OCI-LY7 (cell line): ENCODE data around the gene ARL3. TPM values are rescaled to one million over a fixed set of nuclear protein-coding genes. Genes with fewer than 3 reads are reported as not detected.

ENCODE experiments used
- BruUV-seq: library from RNA; stranded (reverse); fragments of 400-500 nt; replicated peaks from 2 replicates; lab custom pipeline; 2021; lab: Mats Ljungman, UMichigan
- CTCF ChIA-PET: fragments of 300-600 bp; sonication (Branson Sonifier 250); formaldehyde crosslinking; loops from one replicate; lab custom pipeline; 2022; ENCODE audit warnings: antibody characterized with exemption; ENCODE audit not compliant: unreplicated experiment; lab: Charles Lee
- POLR2A ChIA-PET: fragments of 300-600 bp; sonication (Branson Sonifier 250); formaldehyde crosslinking; loops from one replicate; lab custom pipeline; 2022; ENCODE audit warnings: antibody characterized with exemption; lab: Charles Lee
- DNase-seq: peaks from one replicate; pipeline ENCODE4 v3.0.0-alpha.2; 2015; ENCODE audit warnings: low spot score
- H2AFZ ChIP-seq: fragments of 200-600 bp; sonication (generic), shearing (Covaris generic); 2 replicates; pipeline ENCODE4 v1.6.1; 2014; ENCODE audit warnings: mild to moderate bottlenecking, antibody characterized with exemption, low read length, moderate library complexity
- H3K27ac ChIP-seq: fragments of 200-600 bp; sonication (generic); 2 replicates; pipeline ENCODE4 v1.5.1; 2014; ENCODE audit warnings: mixed run types, low read depth, mild to moderate bottlenecking, moderate library complexity, low read length, inconsistent platforms; ENCODE audit not compliant: poor library complexity, severe bottlenecking
- H3K36me3 ChIP-seq: fragments of 200-600 bp; sonication (generic); 2 replicates; pipeline ENCODE4 v1.6.1; 2014; ENCODE audit warnings: mild to moderate bottlenecking, antibody characterized with exemption, low read length, moderate library complexity, mixed read lengths; ENCODE audit not compliant: insufficient read depth
- H3K4me1 ChIP-seq: fragments of 200-600 bp; sonication (generic); 2 replicates; pipeline ENCODE4 v1.5.1; 2014; ENCODE audit warnings: mild to moderate bottlenecking, low read length; ENCODE audit not compliant: insufficient read depth, poor library complexity, severe bottlenecking
- H3K4me2 ChIP-seq: fragments of 200-600 bp; sonication (generic); 2 replicates; pipeline ENCODE4 v1.6.1; 2014; ENCODE audit warnings: mild to moderate bottlenecking, low read length
- H3K4me3 ChIP-seq: fragments of 200-600 bp; sonication (generic); 2 replicates; pipeline ENCODE4 v1.5.1; 2014; ENCODE audit warnings: mild to moderate bottlenecking, low read depth, low read length; ENCODE audit not compliant: poor library complexity, severe bottlenecking
- H3K79me2 ChIP-seq: fragments of 200-600 bp; sonication (generic); 2 replicates; pipeline ENCODE4 v1.6.1; 2016; ENCODE audit warnings: low read depth, mild to moderate bottlenecking, low read length, moderate library complexity, mixed read lengths; ENCODE audit not compliant: insufficient read depth
- H3K9me2 ChIP-seq: fragments of 200-600 bp; sonication (generic); 2 replicates; pipeline ENCODE4 v1.6.1; 2016; ENCODE audit warnings: mild to moderate bottlenecking, low read length, mixed read lengths; ENCODE audit not compliant: insufficient read depth
- H3K9me3 ChIP-seq: fragments of 200-600 bp; sonication (generic); 2 replicates; pipeline ENCODE4 v1.6.1; 2014; ENCODE audit warnings: mild to moderate bottlenecking, mixed run types, low read length, mixed read lengths
- H4K20me1 ChIP-seq: fragments of 200-600 bp; sonication (generic); 2 replicates; pipeline ENCODE4 v1.6.1; 2014; ENCODE audit warnings: mild to moderate bottlenecking, antibody characterized with exemption, low read length, moderate library complexity, mixed read lengths; ENCODE audit not compliant: insufficient read depth
- CTCF ChIP-seq: fragments of 200-600 bp; sonication (generic); conservative IDR thresholded peaks from 2 replicates; pipeline ENCODE4 v1.5.1; 2014; ENCODE audit warnings: mild to moderate bottlenecking, antibody characterized with exemption, low read length, moderate library complexity, mixed read lengths
- EZH2phosphoT487 ChIP-seq: fragments of 200-600 bp; sonication (generic); IDR thresholded peaks from 2 replicates; pipeline ENCODE4 v1.6.1; 2018; ENCODE audit warnings: low read depth, borderline replicate concordance, mild to moderate bottlenecking, mixed run types, antibody characterized with exemption, low read length, moderate library complexity, mixed read lengths
- intact Hi-C: fragments of 100-400 bp; cut with micrococcal nuclease; formaldehyde crosslinking; loops from one replicate; pipeline ENCODE4 v1.10.0; 2022; ENCODE audit not compliant: unreplicated experiment
- total RNA-seq, 2 experiments: library from RNA; depleted of rRNA in 1 of 2; stranded (reverse); fragments of >200 nt in 1 of 2; shearing (Covaris generic) in 1 of 2; gene quantifications; 2 replicates each; pipeline ENCODE4 v1.2.3, GENCODE V29; 2014 to 2022

Gene ARL3
- total RNA-seq, 2 experiments from 2014 or later: 7.3 to 11.7 TPM

- Histone ChIP-seq H3K4me3 (peak overlapping the region; percentile 96), H3K9me2 (no peaks in the 10 kb centered on the region), H3K79me2 (peaks cover 27% of the 10 kb centered on the region), H3K4me2 (peak overlapping the region; percentile 91), H4K20me1 (no peaks in the 10 kb centered on the region; the same call in 1 of the 2 replicates), H2AFZ (no peak overlapping the region), H3K27ac (no peak overlapping the region), H3K9me3 (no peaks in the 10 kb centered on the region), H3K36me3 (no peaks in the 10 kb centered on the region), H3K4me1 (peaks cover 23% of the 10 kb centered on the region)
- BruUV-seq: no TSS peak
- ChIA-PET CTCF (interaction anchor here (0.6 kb wide), 1 partner anchor 1375 kb away, joined by 8 read pairs; no protein-coding TSS in a partner anchor), POLR2A (interaction anchor here (0.6 to 2.5 kb wide), 5 partner anchors 7 to 110 kb away, joined by 3 to 14 read pairs (median 5); partner anchors contain the start of genes ARL3 and SFXN2)
- no peak for DNase-seq
- intact Hi-C loops: loop anchor here (5.0 kb wide), 1 partner anchor 67 kb away; no protein-coding TSS in a partner anchor
- TF ChIP-seq EZH2phosphoT487 (no peak), CTCF (no peak)
Measured at GRCh38 chr10:102745157-102745556, 31.0 kb upstream of the ARL3 start.

- H3K4me3 ChIP-seq: peak overlapping the region; percentile 96
Measured at GRCh38 chr10:102744374-102745051, 30.3 kb upstream of the ARL3 start.

More at GRCh38 chr10:102744374-102745051, 30.3 kb upstream of the ARL3 start:
- intact Hi-C loops: loop anchor here (5.0 kb wide), 1 partner anchor 68 kb away; no protein-coding TSS in a partner anchor
- peak overlapping the region; percentile 91 for H3K4me2 ChIP-seq
- peak overlapping the region; percentile 61; the same call in 1 of the 2 replicates for H2AFZ ChIP-seq
- H3K9me2 ChIP-seq: no peaks in the 10 kb centered on the region
- no peaks in the 10 kb centered on the region for H3K9me3 ChIP-seq
- peak overlapping the region; percentile 34 for H3K27ac ChIP-seq
- peak; percentile 61 for DNase-seq
- no peaks in the 10 kb centered on the region; the same call in 1 of the 2 replicates for H4K20me1 ChIP-seq
- ChIA-PET CTCF (interaction anchor here (0.6 kb wide), 1 partner anchor 1376 kb away, joined by 8 read pairs; no protein-coding TSS in a partner anchor), POLR2A (interaction anchor here (0.7 to 2.5 kb wide), 7 partner anchors 8 to 100 kb away, joined by 3 to 14 read pairs (median 4); partner anchors contain the start of genes ARL3, SFXN2 and TRIM8)
- H3K36me3 ChIP-seq: no peaks in the 10 kb centered on the region
- no TSS peak for BruUV-seq
- H3K4me1 ChIP-seq: peaks cover 23% of the 10 kb centered on the region
- peaks cover 27% of the 10 kb centered on the region for H3K79me2 ChIP-seq
- TF ChIP-seq EZH2phosphoT487 (no peak), CTCF (no peak)
